Stimulated activated CD8-positive, alpha-beta memory T cell treated with anti-CD3 and anti-CD28 coated beads, Interleukin-12 subunit alpha, Interleukin-12 subunit beta, amount 100 ng/mL, for 24 hours (primary cell): ENCODE measurements around the gene KIAA0232.
"Not testable (repeated sequence)": the region's sequence is repeated elsewhere in the genome, so short reads cannot be mapped to it uniquely, and the experiment has no call there.

Experiments
- DNase-seq: peaks from one replicate; pipeline ENCODE4 v3.0.0-alpha.2; 2020; ENCODE audit errors: extremely low read depth

KIAA0232 gene

GRCh38 chr4:6754481-6755087 lies 27.9 kb upstream of the KIAA0232 start:
- DNase-seq: no peak

- no peak for DNase-seq
These were observed 27.3 kb upstream of the KIAA0232 start for GRCh38 chr4:6755088-6755753.

- DNase-seq: not testable (repeated sequence)
These were observed 26.2 kb upstream of the KIAA0232 start for GRCh38 chr4:6756345-6756744.

GRCh38 chr4:6758728-6759127 lies 23.8 kb upstream of the KIAA0232 start:
- no peak for DNase-seq

- DNase-seq: no peak
These were observed 21.7 kb upstream of the KIAA0232 start for GRCh38 chr4:6760865-6761264.

GRCh38 chr4:6761649-6762615 lies 20.6 kb upstream of the KIAA0232 start:
- no peak for DNase-seq

GRCh38 chr4:6763330-6763851 lies 19.1 kb upstream of the KIAA0232 start:
- DNase-seq: no peak

GRCh38 chr4:6764976-6765620 lies 17.4 kb upstream of the KIAA0232 start:
- DNase-seq: no peak

GRCh38 chr4:6765703-6766102 lies 16.8 kb upstream of the KIAA0232 start:
- DNase-seq: no peak

GRCh38 chr4:6767386-6767747 lies 15.2 kb upstream of the KIAA0232 start:
- DNase-seq: no peak

- no peak for DNase-seq
These were observed 14.6 kb upstream of the KIAA0232 start for GRCh38 chr4:6767748-6768538.

GRCh38 chr4:6768539-6768905 lies 14.0 kb upstream of the KIAA0232 start:
- DNase-seq: no peak

- no peak for DNase-seq
These were observed 13.1 kb upstream of the KIAA0232 start for GRCh38 chr4:6769233-6769988.

- DNase-seq: no peak
These were observed 12.5 kb upstream of the KIAA0232 start for GRCh38 chr4:6769989-6770420.

- DNase-seq: no peak
These were observed 11.8 kb upstream of the KIAA0232 start for GRCh38 chr4:6770581-6771228.

GRCh38 chr4:6771229-6771671 lies 11.3 kb upstream of the KIAA0232 start:
- no peak for DNase-seq

GRCh38 chr4:6772223-6772928 lies 10.2 kb upstream of the KIAA0232 start:
- DNase-seq: no peak

- no peak for DNase-seq
These were observed 9.4 kb upstream of the KIAA0232 start for GRCh38 chr4:6773106-6773505.
